Sigmoid colon (tissue), 7 donors: ENCODE data around the gene TBC1D22A. TPM values are rescaled to one million over a fixed set of nuclear protein-coding genes. Genes with fewer than 3 reads are reported as not detected.

Source experiments
- DNase-seq: peaks from one replicate; pipeline ENCODE4 v3.0.0-alpha.2; 2019
- H3K27ac ChIP-seq, 4 donors: fragments of 200-600 bp; sonication (generic); one replicate each; pipeline ENCODE4 v1.5.1; 2016 to 2019; ENCODE audit warnings: mild to moderate bottlenecking in 1 of 4
- H3K27me3 ChIP-seq, 3 donors: fragments of 200-600 bp; sonication (generic); one replicate each; pipeline ENCODE4 v1.5.1; 2019; ENCODE audit warnings: mild to moderate bottlenecking in 1 of 3
- H3K36me3 ChIP-seq, 4 donors: fragments of 200-600 bp; sonication (generic); one replicate each; pipeline ENCODE4 v1.5.1; 2016 to 2019
- H3K4me1 ChIP-seq, 4 donors: fragments of 200-600 bp; sonication (generic); one replicate each; pipeline ENCODE4 v1.5.1; 2017 to 2019
- H3K4me3 ChIP-seq, 4 donors: fragments of 200-600 bp; sonication (generic); one replicate each; pipeline ENCODE4 v1.5.1; 2017 to 2019; ENCODE audit warnings: mild to moderate bottlenecking in 2 of 4, moderate library complexity in 1 of 4
- H3K9me3 ChIP-seq, 4 donors: fragments of 200-600 bp in 3 of 4; sonication (generic) in 3 of 4; one replicate each; pipeline versions ENCODE4 v1.5.1 to v1.6.1; 2013 to 2019
- CTCF ChIP-seq, 4 experiments: fragments of 450-650 bp in 3 of 4; fragments of 200-600 bp in 1 of 4; IDR thresholded peaks; one replicate each; pipeline ENCODE4 v1.5.1; 2016 to 2019; ENCODE audit warnings: antibody characterized with exemption in 4 of 4, mild to moderate bottlenecking in 3 of 4, moderate library complexity in 2 of 4
- EP300 ChIP-seq, 4 donors: sonication (generic); formaldehyde crosslinking; IDR thresholded peaks; one replicate each; pipeline ENCODE4 v1.6.1; 2017; ENCODE audit warnings: antibody characterized with exemption in 4 of 4
- POLR2A ChIP-seq, 2 donors: fragments of 450-650 bp; IDR thresholded peaks; one replicate each; pipeline ENCODE4 v1.6.1; 2016; ENCODE audit warnings: antibody characterized with exemption in 2 of 2, mild to moderate bottlenecking in 2 of 2, moderate library complexity in 2 of 2
- POLR2AphosphoS5 ChIP-seq, 4 donors: sonication (generic); formaldehyde crosslinking; IDR thresholded peaks; one replicate each; pipeline ENCODE4 v1.6.1; 2017; ENCODE audit warnings: antibody characterized with exemption in 4 of 4
- WGBS, 2 donors: extraction: QIAGEN DNeasy Blood & Tissue Kit; methylation state at CpG; one replicate each; pipeline ENCODE4 v1.1.7; 2013; 5-methylcytosine and 5-hydroxymethylcytosine counted together
- intact Hi-C: fragments of 100-400 bp; cut with DNase I; formaldehyde crosslinking; loops from one replicate; pipeline ENCODE4 v1.15.1; 2023
- polyA plus RNA-seq, 3 donors: library from polyadenylated mRNA; stranded (reverse); fragments of 200-250 nt; gene quantifications; one replicate each; pipeline ENCODE4 v1.2.3, GENCODE V29; 2013
- total RNA-seq, 4 donors: library from RNA; depleted of rRNA; stranded (reverse); fragments of >200 nt; gene quantifications; one replicate each; pipeline ENCODE4 v1.1.0, GENCODE V29; 2016
- donor health status: healthy with polysubstance abuse.
- donor health status: Bipolar disorder and iron deficiency.
- donor health status: healthy.

TBC1D22A gene
- total and polyA plus RNA-seq, 7 donors: 13.6 to 34.6 (median 14.3) TPM

DNA sequence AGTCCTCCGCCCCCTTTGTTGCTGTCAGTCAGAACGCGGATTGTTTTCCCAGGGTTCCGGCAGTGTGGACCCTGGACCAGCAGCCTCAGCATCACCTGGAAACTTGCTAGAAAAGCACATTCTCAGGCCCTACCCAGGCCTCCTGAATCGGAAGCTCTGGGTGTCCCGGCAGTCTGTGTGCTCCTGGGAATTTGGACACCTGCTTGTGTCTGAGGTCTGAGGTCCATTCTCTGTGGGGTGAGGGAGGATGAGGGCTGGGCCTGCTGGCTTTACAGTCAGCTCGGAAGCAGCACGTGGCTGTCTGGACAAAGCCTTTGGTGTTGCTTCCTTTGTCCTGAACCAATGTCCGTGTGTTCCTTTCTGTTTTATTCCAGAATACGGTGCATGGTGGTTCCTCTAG, 299.7 kb downstream of the TBC1D22A start:
- Histone ChIP-seq H3K27ac (no peak overlapping the region), H3K27me3 (no peaks in the 10 kb centered on the region), H3K9me3 (no peaks in the 10 kb centered on the region), H3K4me1 (peaks cover 0 to 10% (median 2%) of the 10 kb centered on the region in 4 donors), H3K4me3 (no peak overlapping the region), H3K36me3 (no peaks in the 10 kb centered on the region)
- 96% methylated on average over 10 of the region's 10 CpGs for WGBS, 2 donors
- no peak for DNase-seq
- TF ChIP-seq CTCF (IDR thresholded peaks at IDR 0.05) (no peak), POLR2A (IDR thresholded peaks at IDR 0.05) (no peak), EP300 (IDR thresholded peaks at IDR 0.05) (no peak), POLR2AphosphoS5 (IDR thresholded peaks at IDR 0.05) (no peak)
- intact Hi-C loops: no loop called here

DNA sequence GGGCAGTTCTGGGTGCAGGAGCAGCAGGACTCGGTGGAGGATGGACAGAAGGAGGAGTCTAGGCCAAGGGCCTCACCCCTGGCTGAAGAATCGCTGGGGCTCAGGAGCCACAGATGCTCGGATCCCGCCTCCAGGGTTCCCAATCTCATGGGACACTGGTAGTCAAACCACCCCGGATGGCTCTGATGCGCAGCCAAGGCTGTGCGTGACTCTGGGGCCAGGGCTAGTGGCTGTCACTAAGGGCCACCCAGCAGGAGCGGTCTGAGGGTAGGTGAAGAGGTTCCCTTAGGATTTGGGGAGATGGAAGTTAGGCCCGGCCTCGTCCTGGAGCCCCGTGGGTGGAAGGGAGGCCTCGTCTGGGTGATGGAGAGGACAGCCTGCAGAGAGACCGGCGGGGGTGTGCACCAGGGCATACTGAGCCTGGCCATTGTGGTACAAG, 300.6 kb downstream of the TBC1D22A start:
- 89 to 97% methylated on average over 14 of the region's 14 CpGs for WGBS, 2 donors
- Histone ChIP-seq H3K27ac (no peak overlapping the region), H3K36me3 (no peaks in the 10 kb centered on the region)

GRCh38 chr22:47063606-47064005, 301.2 kb downstream of the TBC1D22A start:
- H3K36me3 ChIP-seq: no peaks in the 10 kb centered on the region

More for the DNA sequence above, 300.6 kb downstream of the TBC1D22A start:
- Histone ChIP-seq H3K4me3 (no peak overlapping the region), H3K9me3 (no peaks in the 10 kb centered on the region), H3K4me1 (peaks cover 0 to 10% (median 2%) of the 10 kb centered on the region in 4 donors), H3K27me3 (no peaks in the 10 kb centered on the region)
- intact Hi-C loops: no loop called here
- DNase-seq: no peak
- TF ChIP-seq POLR2AphosphoS5 (IDR thresholded peaks at IDR 0.05): no peak
- TF ChIP-seq POLR2A (IDR thresholded peaks at IDR 0.05): no peak

GRCh38 chr22:47064016-47064415, 301.6 kb downstream of the TBC1D22A start:
- intact Hi-C loops: no loop called here
- no peak for DNase-seq
- Histone ChIP-seq H3K9me3 (no peaks in the 10 kb centered on the region), H3K27ac (no peak overlapping the region), H3K27me3 (no peaks in the 10 kb centered on the region), H3K4me1 (peaks cover 0 to 10% (median 2%) of the 10 kb centered on the region in 4 donors), H3K36me3 (no peaks in the 10 kb centered on the region), H3K4me3 (no peak overlapping the region)
- no peak for TF ChIP-seq POLR2A (IDR thresholded peaks at IDR 0.05)
- TF ChIP-seq CTCF (IDR thresholded peaks at IDR 0.05): no peak
- no peak for TF ChIP-seq POLR2AphosphoS5 (IDR thresholded peaks at IDR 0.05)
- TF ChIP-seq EP300 (IDR thresholded peaks at IDR 0.05): no peak
- 86 to 96% methylated on average over 19 of the region's 19 CpGs for WGBS, 2 donors

More at GRCh38 chr22:47063606-47064005, 301.2 kb downstream of the TBC1D22A start:
- DNase-seq: no peak
- Histone ChIP-seq H3K9me3 (no peaks in the 10 kb centered on the region), H3K27me3 (no peaks in the 10 kb centered on the region), H3K27ac (no peak overlapping the region), H3K4me1 (peaks cover 0 to 10% (median 2%) of the 10 kb centered on the region in 4 donors), H3K4me3 (no peak overlapping the region)
- TF ChIP-seq CTCF (IDR thresholded peaks at IDR 0.05) (no peak), EP300 (IDR thresholded peaks at IDR 0.05) (no peak), POLR2A (IDR thresholded peaks at IDR 0.05) (no peak), POLR2AphosphoS5 (IDR thresholded peaks at IDR 0.05) (no peak)
- intact Hi-C loops: no loop called here
- WGBS, 2 donors: 78 to 95% methylated on average over 10 of the region's 10 CpGs

DNA sequence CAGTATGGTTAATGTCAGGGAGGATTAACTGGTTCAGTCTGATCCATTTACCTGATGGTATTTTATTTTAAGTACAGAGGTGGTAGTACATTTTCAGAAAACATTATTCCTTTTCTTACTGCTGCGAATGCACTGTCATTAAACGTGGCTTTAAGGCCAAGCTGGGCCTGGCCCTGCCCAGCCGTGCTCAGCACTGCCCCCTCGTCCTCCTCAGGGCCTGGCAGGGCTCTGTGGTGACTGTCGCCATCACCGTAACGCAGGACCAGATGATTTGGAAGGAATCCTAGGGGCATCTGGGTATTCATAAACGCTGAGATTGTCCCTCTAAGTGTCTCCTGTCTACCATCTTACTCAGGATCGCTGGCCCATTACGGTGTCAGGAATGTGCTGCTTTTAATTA, 302.0 kb downstream of the TBC1D22A start:
- H3K9me3 ChIP-seq: no peaks in the 10 kb centered on the region
- 75 to 92% methylated on average over 10 of the region's 10 CpGs for WGBS, 2 donors
- no peaks in the 10 kb centered on the region for H3K36me3 ChIP-seq
- H3K4me1 ChIP-seq: peaks cover 0 to 6% (median 2%) of the 10 kb centered on the region in 4 donors
- intact Hi-C loops: no loop called here
- no peak overlapping the region for H3K27ac ChIP-seq
- no peaks in the 10 kb centered on the region for H3K27me3 ChIP-seq
- DNase-seq: no peak
- TF ChIP-seq POLR2AphosphoS5 (IDR thresholded peaks at IDR 0.05): no peak
- TF ChIP-seq EP300 (IDR thresholded peaks at IDR 0.05): no peak
- TF ChIP-seq CTCF (IDR thresholded peaks at IDR 0.05): no peak
- TF ChIP-seq POLR2A (IDR thresholded peaks at IDR 0.05): no peak
- no peak overlapping the region for H3K4me3 ChIP-seq
